Stomach (tissue), 9 donors: ENCODE data around the gene SEPTIN5. TPM values are rescaled to one million over a fixed set of nuclear protein-coding genes. Genes with fewer than 3 reads are reported as not detected.

Experiments used
- DNase-seq, 2 donors: peaks; one replicate each; pipeline versions ENCODE4 v3.0.0 to v3.0.0-alpha.2; 2013 to 2019
- H3K27ac ChIP-seq, 5 donors: fragments of 200-600 bp in 4 of 5; sonication (generic) in 4 of 5; one replicate each; pipeline ENCODE4 v1.5.1; 2013 to 2019; ENCODE audit warnings: mild to moderate bottlenecking in 1 of 5, moderate library complexity in 1 of 5
- H3K27me3 ChIP-seq, 3 donors: fragments of 200-600 bp; sonication (generic); one replicate each; pipeline ENCODE4 v1.5.1; 2017 to 2019; ENCODE audit warnings: mixed run types in 1 of 3
- H3K36me3 ChIP-seq, 4 donors: fragments of 200-600 bp; sonication (generic); 1 replicate in 3 of 4; 2 replicates in 1 of 4; pipeline ENCODE4 v1.5.1; 2016 to 2019
- H3K4me1 ChIP-seq, 4 donors: fragments of 200-600 bp; sonication (generic); one replicate each; pipeline ENCODE4 v1.5.1; 2016 to 2019
- H3K4me3 ChIP-seq, 4 donors: fragments of 200-600 bp; sonication (generic) in 3 of 4; one replicate each; pipeline ENCODE4 v1.5.1; 2016 to 2019; ENCODE audit warnings: mild to moderate bottlenecking in 1 of 4
- H3K9me3 ChIP-seq, 4 donors: fragments of 200-600 bp; sonication (generic); one replicate each; pipeline ENCODE4 v1.5.1; 2016 to 2019
- CTCF ChIP-seq, 7 experiments: fragments of 450-650 bp in 4 of 7; fragments of 200-600 bp in 3 of 7; sonication (generic) in 3 of 7; IDR thresholded peaks; one replicate each; pipeline ENCODE4 v1.5.1; 2016 to 2019; ENCODE audit warnings: antibody characterized with exemption in 7 of 7, control low read depth in 2 of 7, mild to moderate bottlenecking in 1 of 7
- EP300 ChIP-seq: sonication (generic); formaldehyde crosslinking; IDR thresholded peaks from one replicate; pipeline ENCODE4 v1.6.1; 2017; ENCODE audit warnings: antibody characterized with exemption
- POLR2A ChIP-seq, 4 donors: fragments of 450-650 bp; IDR thresholded peaks; one replicate each; pipeline ENCODE4 v1.6.1; 2016; ENCODE audit warnings: antibody characterized with exemption in 4 of 4, control low read depth in 2 of 4, mild to moderate bottlenecking in 1 of 4, moderate library complexity in 1 of 4
- POLR2AphosphoS5 ChIP-seq, 3 donors: sonication (generic); formaldehyde crosslinking; IDR thresholded peaks; one replicate each; pipeline ENCODE4 v1.6.1; 2016; ENCODE audit warnings: antibody characterized with exemption in 3 of 3
- WGBS, 5 donors: extraction: QIAGEN DNeasy Blood & Tissue Kit in 3 of 5; methylation state at CpG; one replicate each; pipeline versions ENCODE4 v1.1.5 to v1.1.7; 2013 to 2018; 5-methylcytosine and 5-hydroxymethylcytosine counted together
- intact Hi-C: fragments of 100-400 bp; cut with DNase I; formaldehyde crosslinking; loops from one replicate; pipeline ENCODE4 v1.15.1; 2023; ENCODE audit warnings: low total_unique reads
- polyA plus RNA-seq, 3 donors: library from polyadenylated mRNA; stranded (reverse); fragments of 200-250 nt; gene quantifications; one replicate each; pipeline ENCODE4 v1.2.3, GENCODE V29; 2013
- total RNA-seq, 5 donors: library from RNA; depleted of rRNA; stranded (reverse); fragments of >200 nt; gene quantifications; one replicate each; pipeline versions ENCODE4 v1.1.0 to v1.2.3, GENCODE V29; 2014 to 2016
- donor health status: healthy with polysubstance abuse.
- donor health status: Bipolar disorder and iron deficiency.
- donor health status: healthy.

SEPTIN5 gene
- total and polyA plus RNA-seq, 8 donors = 1.2 to 38.8 (median 12.5) TPM

- TF ChIP-seq POLR2AphosphoS5 (IDR thresholded peaks at IDR 0.05) = no peak
- TF ChIP-seq CTCF (IDR thresholded peaks at IDR 0.05) = no peak
- no peak for TF ChIP-seq POLR2A (IDR thresholded peaks at IDR 0.05)
- intact Hi-C loops = no loop called here
- 12 to 48% (median 18%) methylated on average over 5 to 31 of the region's 31 CpGs for WGBS, 5 donors
- H3K9me3 ChIP-seq = no peaks in the 10 kb centered on the region
- H3K36me3 ChIP-seq = peaks cover 0 to 32% (median 16%) of the 10 kb centered on the region in 4 donors
- DNase-seq = peak in 1 of 2 donors; percentile 66
- peak overlapping the region; percentile 59 to 69 (median 62) for H3K4me3 ChIP-seq
- H3K27ac ChIP-seq = peak overlapping the region in 4 of 5 donors; percentile 2 to 78 (median 47)
- H3K4me1 ChIP-seq = peaks cover 35 to 74% (median 59%) of the 10 kb centered on the region in 4 donors
- H3K27me3 ChIP-seq = peaks cover 0 to 92% (median 56%) of the 10 kb centered on the region in 3 donors
These were observed 4.8 kb downstream of the SEPTIN5 start for GRCh38 chr22:19719050-19719482.

DNA sequence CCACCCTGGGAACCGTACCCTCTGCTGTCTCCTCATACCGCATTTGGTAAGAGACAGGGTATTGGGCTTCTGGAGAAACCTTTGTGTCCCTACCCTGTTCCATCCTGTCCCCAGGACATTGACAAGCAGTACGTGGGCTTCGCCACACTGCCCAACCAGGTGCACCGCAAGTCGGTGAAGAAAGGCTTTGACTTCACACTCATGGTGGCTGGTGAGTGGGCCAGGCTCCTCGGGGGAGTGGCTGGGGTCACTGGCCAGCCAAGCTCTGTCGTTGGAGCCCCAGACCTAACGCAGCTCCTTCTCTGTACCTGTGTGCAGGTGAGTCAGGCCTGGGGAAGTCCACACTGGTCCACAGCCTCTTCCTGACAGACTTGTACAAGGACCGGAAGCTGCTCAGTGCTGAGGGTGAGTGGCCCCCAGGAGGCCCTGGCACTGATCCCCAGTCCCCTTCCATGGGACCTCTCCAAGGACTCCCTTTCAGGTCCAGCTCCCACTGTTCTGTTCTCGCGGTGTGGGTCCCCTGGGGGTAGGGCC is 5.3 kb downstream of the SEPTIN5 start:
- no peaks in the 10 kb centered on the region for H3K9me3 ChIP-seq
- peaks cover 39 to 77% (median 63%) of the 10 kb centered on the region in 4 donors for H3K4me1 ChIP-seq
- TF ChIP-seq CTCF (IDR thresholded peaks at IDR 0.05) = no peak
- no peak for TF ChIP-seq POLR2AphosphoS5 (IDR thresholded peaks at IDR 0.05)
- no peak for TF ChIP-seq POLR2A (IDR thresholded peaks at IDR 0.05)
- TF ChIP-seq EP300 = no peak
- no peak for DNase-seq
- H3K27ac ChIP-seq = peak overlapping the region in 1 of 5 donors; percentile 78
- peak overlapping the region in 3 of 4 donors; percentile 59 to 65 (median 59) for H3K4me3 ChIP-seq
- 82 to 86% (median 85%) methylated on average over 8 to 12 of the region's 12 CpGs for WGBS, 5 donors
- intact Hi-C loops = no loop called here
- peaks cover 0 to 95% (median 59%) of the 10 kb centered on the region in 3 donors for H3K27me3 ChIP-seq
- H3K36me3 ChIP-seq = peaks cover 0 to 32% (median 16%) of the 10 kb centered on the region in 4 donors

GRCh38 chr22:19720150-19720827 is 6.0 kb downstream of the SEPTIN5 start:
- no peak for DNase-seq
- peaks cover 0 to 32% (median 16%) of the 10 kb centered on the region in 4 donors for H3K36me3 ChIP-seq
- no peak overlapping the region for H3K27ac ChIP-seq
- H3K9me3 ChIP-seq = no peaks in the 10 kb centered on the region
- TF ChIP-seq EP300 (no peak), POLR2A (IDR thresholded peaks at IDR 0.05) (no peak), CTCF (IDR thresholded peaks at IDR 0.05) (no peak), POLR2AphosphoS5 (IDR thresholded peaks at IDR 0.05) (no peak)
- H3K4me3 ChIP-seq = no peak overlapping the region
- 88 to 93% (median 92%) methylated on average over 22 to 26 of the region's 26 CpGs for WGBS, 5 donors
- intact Hi-C loops = no loop called here
- H3K27me3 ChIP-seq = peaks cover 0 to 95% (median 59%) of the 10 kb centered on the region in 3 donors
- peaks cover 33 to 71% (median 56%) of the 10 kb centered on the region in 4 donors for H3K4me1 ChIP-seq

DNA sequence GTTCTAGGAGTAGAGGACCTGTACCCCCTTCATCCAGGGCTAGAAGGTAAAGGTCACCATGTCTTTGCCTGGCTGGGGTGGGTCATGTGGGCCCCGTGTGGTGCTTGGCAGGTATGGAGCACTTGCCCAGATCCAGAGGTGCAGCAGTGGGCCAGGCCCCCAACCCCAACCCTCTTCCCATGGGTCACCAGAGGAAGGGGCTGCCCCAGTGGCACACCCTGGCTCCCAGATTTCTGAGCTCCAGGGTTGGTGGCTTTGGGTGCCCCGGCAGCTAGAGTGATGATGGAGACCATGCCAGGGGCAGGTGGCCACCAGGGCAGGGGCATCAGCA is 6.7 kb downstream of the SEPTIN5 start:
- H3K27me3 ChIP-seq = peaks cover 0 to 93% (median 61%) of the 10 kb centered on the region in 3 donors
- intact Hi-C loops = no loop called here
- 83 to 100% (median 88%) methylated on average over 2 of the region's 2 CpGs; no CpG with 5 or more reads in 1 of the 5 donors for whole genome bisulfite sequencing, 5 donors
- peaks cover 33 to 64% (median 53%) of the 10 kb centered on the region in 4 donors for H3K4me1 ChIP-seq
- peaks cover 0 to 32% (median 16%) of the 10 kb centered on the region in 4 donors for H3K36me3 ChIP-seq
- no peak overlapping the region for H3K4me3 ChIP-seq
- DNase-seq = no peak
- H3K9me3 ChIP-seq = no peaks in the 10 kb centered on the region
- no peak overlapping the region for H3K27ac ChIP-seq
- TF ChIP-seq CTCF (IDR thresholded peaks at IDR 0.05) (no peak), POLR2A (IDR thresholded peaks at IDR 0.05) (no peak), EP300 (no peak), POLR2AphosphoS5 (IDR thresholded peaks at IDR 0.05) (no peak)
